ENCODE results near the gene TNFSF9.

TNFSF9 gene

GRCh38 chr19:6530386-6531162 lies at the start of gene TNFSF9:
Gene TNFSF9, plus strand, starts transcription at chr19:6531026. Its CDS starts 11 bp downstream, at chr19:6531037.
- DNase-seq = peak; percentile 43 to 90 (median 84)

- peak in 11 of 14 donors; percentile 23 to 56 (median 49) for DNase-seq
Measured at GRCh38 chr19:6481541-6482342, 49.1 kb upstream of the TNFSF9 start, which contains the start of gene DENND1C. Gene DENND1C, minus strand, starts transcription at chr19:6481787. Its CDS starts 92 bp downstream, at chr19:6481695.

GRCh38 chr19:6482343-6482686 lies 48.5 kb upstream of the TNFSF9 start:
- no peak for DNase-seq

- no peak for DNase-seq
Measured at GRCh38 chr19:6483235-6483634, 47.6 kb upstream of the TNFSF9 start.

GRCh38 chr19:6484230-6484629 lies 46.6 kb upstream of the TNFSF9 start:
- DNase-seq = no peak

GRCh38 chr19:6484831-6485230 lies 46.0 kb upstream of the TNFSF9 start:
- DNase-seq = no peak

- no peak for DNase-seq
Measured at GRCh38 chr19:6489278-6490061, 41.4 kb upstream of the TNFSF9 start.

GRCh38 chr19:6490134-6490533 lies 40.7 kb upstream of the TNFSF9 start:
- DNase-seq = no peak

GRCh38 chr19:6491802-6492592 lies 38.8 kb upstream of the TNFSF9 start:
- DNase-seq = no peak

- no peak for DNase-seq
Measured at GRCh38 chr19:6494438-6495036, 36.3 kb upstream of the TNFSF9 start.

GRCh38 chr19:6495947-6496346 lies 34.9 kb upstream of the TNFSF9 start:
- DNase-seq = no peak

- DNase-seq = no peak
Measured at GRCh38 chr19:6498294-6499036, 32.4 kb upstream of the TNFSF9 start.

GRCh38 chr19:6499052-6499790 lies 31.6 kb upstream of the TNFSF9 start:
- peak in 2 of 14 donors; percentile 15 to 86 for DNase-seq

GRCh38 chr19:6500837-6501739 lies 29.7 kb upstream of the TNFSF9 start:
- DNase-seq = peak in 3 of 14 donors; percentile 17 to 91 (median 31)

GRCh38 chr19:6501740-6502648 lies 28.8 kb upstream of the TNFSF9 start, which contains the start of gene TUBB4A:
Gene TUBB4A, minus strand, starts transcription at chr19:6502309. Its CDS starts 97 bp downstream, at chr19:6502212.
- DNase-seq = peak in 13 of 14 donors; percentile 24 to 84 (median 65)

- DNase-seq = no peak
Measured at GRCh38 chr19:6503407-6504201, 27.2 kb upstream of the TNFSF9 start.
